ENCODE measurements around the gene C1QL2.

The C1QL2 gene

GRCh38 chr2:119178776-119179175, 20.2 kb upstream of the C1QL2 start:
- DNase-seq, result no peak

DNA sequence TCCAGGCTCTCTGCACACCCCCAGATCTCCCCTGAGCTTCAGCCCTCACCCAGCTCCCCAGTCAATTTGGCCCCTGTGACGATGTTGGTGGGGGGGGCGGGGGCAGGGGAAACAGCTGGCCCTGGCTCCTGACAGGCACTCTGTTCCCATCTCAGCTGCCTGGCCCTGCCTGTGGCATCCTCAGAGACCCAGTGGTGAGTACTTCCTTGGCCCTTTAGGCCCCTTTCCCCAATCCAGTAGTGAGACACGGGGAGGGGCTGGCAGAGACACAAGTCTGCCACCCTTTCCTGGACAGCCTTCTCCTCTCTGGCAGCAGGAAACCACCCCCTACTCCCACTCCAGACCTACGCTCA, 19.3 kb upstream of the C1QL2 start:
- DNase-seq, result no peak

GRCh38 chr2:119177171-119177837, 18.8 kb upstream of the C1QL2 start:
- DNase-seq, result no peak

DNA sequence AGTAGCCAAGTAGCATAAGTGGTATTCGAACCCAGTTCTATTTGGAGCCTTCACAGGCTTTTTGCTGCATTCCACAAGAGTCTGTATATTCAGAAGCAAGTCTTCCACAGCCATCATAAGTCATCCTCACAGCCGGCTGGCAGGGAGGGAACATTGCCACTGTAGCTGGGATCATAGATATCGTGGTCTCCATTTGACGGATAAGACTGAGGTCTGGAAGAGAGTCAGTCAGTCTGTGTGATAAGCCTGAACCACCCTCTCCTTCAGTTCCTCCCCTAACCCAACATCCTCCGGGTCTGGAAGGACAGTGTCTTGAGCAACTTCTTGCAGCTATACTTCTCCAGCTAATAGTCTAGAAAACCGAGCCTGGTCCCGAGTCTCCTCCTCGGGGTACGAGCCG, 17.0 kb upstream of the C1QL2 start:
- no peak for DNase-seq

GRCh38 chr2:119174993-119175347, 16.4 kb upstream of the C1QL2 start:
- no peak for DNase-seq

GRCh38 chr2:119174216-119174992, 15.9 kb upstream of the C1QL2 start:
- no peak for DNase-seq

- DNase-seq, result no peak
Observed at GRCh38 chr2:119173556-119174060, 15.1 kb upstream of the C1QL2 start.

DNA sequence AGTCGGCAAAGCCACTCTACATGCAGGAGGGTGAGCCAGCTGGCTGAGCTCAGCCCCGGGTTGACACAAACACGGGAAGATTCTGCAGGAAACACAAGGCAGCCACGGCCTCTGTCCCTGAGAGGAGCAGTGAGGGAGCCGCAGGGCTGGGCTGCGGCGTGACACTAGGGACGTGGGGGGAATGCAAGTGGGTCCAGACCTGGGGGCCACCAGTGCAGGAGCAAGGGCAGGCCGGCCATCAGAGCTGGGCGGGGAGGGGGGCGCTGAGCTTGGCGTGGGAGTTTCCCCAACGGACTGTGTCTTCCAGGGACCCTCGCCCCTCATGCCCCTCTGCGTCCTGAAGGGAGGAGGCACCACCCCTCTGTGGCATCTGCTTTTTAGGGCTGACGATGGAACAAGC, 12.0 kb upstream of the C1QL2 start:
- no peak for DNase-seq

- no peak for DNase-seq
Observed at GRCh38 chr2:119169717-119170116, 11.2 kb upstream of the C1QL2 start.

DNA sequence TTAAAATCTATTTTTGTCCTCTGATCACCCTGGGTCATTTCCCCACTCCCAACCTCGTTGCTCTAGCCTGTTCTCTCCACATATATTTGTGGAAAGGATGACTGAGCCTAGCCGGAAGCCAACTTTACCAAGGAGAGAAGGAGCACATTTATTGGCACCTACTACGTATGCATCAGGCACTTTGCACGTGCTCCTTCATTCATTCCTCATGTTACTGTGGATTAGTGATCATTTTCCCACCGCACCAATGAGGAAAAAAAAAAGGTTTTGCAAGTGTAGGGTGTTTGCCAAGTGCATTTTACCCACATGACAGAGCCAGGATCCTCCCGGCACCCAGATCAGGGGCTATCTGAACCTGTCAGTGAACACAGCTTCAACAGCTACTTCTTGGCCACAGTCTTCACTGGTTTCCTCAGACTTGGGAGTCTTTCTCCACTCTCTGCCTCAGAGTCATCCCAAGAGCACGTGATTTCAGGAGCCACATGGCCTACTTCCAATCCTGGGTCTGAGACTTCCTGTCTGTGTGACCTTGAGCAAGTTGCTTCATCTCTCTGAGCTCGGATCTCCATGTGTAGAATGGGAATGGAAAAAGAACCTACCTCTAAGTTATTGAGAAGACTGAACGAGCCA, 1.9 kb upstream of the C1QL2 start:
- no peak for DNase-seq

- DNase-seq, result no peak
Observed at GRCh38 chr2:119157850-119158511, 570 bp downstream of the C1QL2 start.

DNA sequence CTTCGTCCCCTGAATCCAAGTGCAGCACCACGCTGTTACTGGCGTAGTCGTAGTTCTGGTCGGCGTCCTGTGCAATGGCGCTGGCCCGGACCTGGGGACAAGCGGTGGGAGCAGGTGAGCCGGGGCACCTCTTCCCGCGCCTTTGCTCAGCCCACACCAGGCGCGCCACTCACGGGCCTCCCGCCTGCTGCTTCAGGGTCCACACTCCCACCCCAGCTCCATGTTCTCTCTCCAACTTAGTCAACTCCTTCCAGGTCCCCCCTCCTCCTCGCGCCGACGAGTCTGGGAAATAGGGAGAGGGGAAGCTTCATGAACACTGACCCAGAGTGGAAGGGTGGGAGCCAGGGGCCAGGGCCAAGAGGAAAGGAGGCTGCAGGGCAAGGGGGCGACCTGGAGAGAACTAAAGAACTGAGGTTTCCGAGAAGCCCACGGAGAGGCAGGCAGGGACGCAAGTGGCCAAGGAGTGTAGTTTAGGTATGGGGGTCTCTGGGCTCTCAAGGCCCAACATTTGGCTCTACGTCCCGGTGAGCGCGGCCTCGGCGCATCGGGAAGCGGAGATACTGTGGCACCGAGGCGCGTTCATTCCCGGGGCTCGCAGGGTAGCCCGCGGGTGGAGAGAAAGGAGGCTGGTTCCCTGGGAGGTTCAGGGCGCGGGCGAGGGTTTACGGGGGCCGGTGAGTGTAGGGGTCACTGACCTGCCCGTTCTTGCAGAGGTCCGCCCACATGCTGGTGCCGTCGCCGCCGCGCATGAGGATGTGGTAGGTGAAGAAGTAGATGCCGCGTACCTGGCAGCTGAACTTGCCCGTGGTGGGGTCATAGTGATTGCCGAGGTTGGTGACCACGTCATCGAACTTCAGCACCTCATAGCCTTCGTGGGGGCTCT, 1.4 kb downstream of the C1QL2 start:
- DNase-seq, result no peak

GRCh38 chr2:119156105-119156890, 2.3 kb downstream of the C1QL2 start:
- no peak for DNase-seq

DNA sequence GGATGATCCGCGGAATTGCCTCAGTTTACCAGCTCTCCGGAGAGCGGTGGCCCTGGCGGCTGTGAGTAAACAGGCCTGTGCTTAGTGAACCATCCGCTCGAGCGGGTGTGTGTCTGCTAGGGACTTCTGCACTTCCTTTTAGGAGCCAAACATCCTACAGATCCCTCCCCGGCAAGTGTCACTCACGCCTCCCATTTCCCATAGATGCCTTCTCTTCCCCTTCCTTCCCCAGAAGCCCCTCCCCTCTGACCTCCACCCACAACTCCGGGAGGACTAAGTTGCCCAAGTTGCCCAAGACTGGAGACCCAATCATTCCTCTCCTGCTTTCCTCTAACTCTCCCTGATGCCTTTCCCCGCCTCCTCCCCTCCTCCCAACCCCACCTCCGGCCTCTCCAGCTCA, 2.9 kb downstream of the C1QL2 start:
- no peak for DNase-seq

GRCh38 chr2:119154076-119154475, 4.5 kb downstream of the C1QL2 start:
- no peak for DNase-seq

- DNase-seq, result no peak
Observed at GRCh38 chr2:119149611-119150010, 8.9 kb downstream of the C1QL2 start.

DNA sequence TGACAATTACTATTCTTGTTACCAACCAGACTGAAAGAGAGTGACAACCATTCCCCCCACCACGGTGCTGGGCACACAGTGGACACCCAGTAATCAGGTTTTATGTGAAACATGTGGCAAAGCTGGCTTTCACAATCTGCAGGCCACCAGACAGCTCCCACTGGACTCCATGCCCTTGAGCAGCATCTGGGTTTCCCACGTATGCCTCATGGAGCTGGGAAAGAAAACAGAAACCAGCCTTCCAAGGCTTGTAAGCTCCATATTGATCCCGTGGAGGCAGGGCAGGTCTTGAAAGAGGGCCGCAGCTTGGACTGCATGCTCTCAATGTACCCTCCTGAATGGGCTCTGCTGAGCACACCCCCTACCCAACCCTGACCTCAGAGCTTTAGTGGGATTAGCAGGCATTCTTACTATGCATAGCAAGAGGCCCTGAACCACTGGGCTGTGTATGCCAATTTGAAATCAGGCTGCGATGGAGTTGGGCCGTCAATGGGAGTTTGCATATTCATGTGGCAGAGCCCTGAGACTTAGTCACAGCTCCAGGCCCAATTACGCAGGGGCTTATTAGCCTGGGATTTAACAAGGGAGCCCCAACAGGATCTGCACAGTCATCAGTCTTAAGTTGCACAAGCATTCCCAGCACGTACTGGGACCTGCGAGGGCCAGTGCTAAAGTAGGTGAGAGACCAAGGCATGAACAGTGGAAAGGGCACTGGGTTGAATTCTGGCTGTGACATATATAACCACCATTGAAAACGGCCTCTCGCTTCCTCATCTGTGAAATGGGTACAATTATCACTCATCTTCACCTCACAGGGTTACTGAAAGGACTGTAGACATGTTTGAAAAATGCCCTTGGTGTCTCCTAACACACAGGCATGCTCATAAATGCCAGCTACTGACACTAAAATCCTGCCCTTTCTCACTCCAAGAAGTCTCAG, 10.5 kb downstream of the C1QL2 start:
- no peak for DNase-seq

DNA sequence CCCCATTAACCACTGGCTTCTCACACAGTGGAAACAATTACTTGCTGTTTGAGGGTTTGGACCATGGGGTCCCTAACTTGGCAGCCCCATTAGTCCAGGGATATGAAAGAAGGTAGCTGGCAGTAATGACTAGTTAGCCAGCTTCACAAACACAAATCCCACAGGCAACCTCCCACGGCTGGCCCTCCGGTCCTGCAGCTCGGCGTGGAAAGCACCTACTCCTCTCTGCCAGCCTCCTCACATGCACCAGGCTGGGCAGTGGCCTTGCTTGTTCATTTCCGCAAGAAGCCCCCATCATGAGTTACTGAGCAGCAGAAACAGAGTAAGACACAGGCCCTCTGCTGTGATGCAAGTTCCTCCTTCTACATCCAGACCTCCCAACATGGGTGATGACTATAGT, 13.7 kb downstream of the C1QL2 start:
- DNase-seq, result no peak

GRCh38 chr2:119142824-119143223, 15.7 kb downstream of the C1QL2 start:
- no peak for DNase-seq

- DNase-seq, result no peak
Observed at GRCh38 chr2:119137502-119137901, 21.0 kb downstream of the C1QL2 start.

DNA sequence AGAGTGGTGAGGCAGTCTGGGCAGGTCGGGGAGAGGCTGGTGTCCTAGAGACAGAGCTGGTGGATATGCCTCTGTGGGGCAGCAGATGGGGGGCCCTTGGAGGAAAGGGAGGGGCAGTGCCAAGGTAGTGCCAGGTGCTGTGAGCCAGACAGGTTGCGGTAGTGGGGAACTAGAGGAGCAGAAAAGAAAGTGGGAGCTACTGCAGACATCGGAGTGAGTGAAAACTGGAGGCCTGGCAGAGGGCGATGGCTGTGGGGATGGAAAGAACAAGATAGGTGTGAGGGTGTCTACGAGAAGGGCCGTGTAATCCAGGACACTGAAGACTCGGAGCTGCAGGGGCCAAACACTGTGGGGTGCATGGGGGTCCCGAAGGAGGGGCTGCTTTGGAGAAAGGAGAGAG, 21.7 kb downstream of the C1QL2 start:
- DNase-seq, result no peak
